ENCODE results near the gene PRKACB. TPM values are rescaled to one million over a fixed set of nuclear protein-coding genes. Genes with fewer than 3 reads are reported as not detected.
A peak's percentile ranks its signal among the peaks of the same experiment; 100 is the strongest.

The PRKACB gene
- total RNA-seq, 1 donor: 22.1 TPM

DNA sequence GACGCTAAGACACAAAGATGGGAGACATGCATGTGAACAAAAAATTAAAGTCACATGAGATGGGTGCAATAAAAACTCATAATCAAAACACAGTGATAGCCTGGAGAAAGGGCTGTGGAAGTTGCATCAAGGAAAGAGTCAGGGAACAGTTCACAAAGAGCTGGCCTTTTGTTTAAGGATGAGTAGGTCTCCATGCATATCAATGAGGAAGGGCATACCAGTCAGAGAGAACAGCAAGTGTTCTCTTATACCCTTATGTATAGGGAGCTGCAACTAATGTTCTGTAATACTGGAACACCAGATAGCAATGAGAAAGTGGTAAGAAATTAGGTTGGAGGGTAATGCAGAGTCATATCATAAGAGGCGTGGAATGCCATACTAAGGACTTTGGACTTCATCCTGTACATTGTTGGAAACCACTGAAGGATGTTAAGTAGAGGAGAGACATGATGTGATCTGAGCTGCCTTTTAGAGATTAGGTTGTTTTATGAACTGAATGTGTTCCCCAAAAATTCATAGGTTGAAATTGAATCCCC lies 110.7 kb downstream of the PRKACB start:
- TF ChIP-seq, protein P1, sequence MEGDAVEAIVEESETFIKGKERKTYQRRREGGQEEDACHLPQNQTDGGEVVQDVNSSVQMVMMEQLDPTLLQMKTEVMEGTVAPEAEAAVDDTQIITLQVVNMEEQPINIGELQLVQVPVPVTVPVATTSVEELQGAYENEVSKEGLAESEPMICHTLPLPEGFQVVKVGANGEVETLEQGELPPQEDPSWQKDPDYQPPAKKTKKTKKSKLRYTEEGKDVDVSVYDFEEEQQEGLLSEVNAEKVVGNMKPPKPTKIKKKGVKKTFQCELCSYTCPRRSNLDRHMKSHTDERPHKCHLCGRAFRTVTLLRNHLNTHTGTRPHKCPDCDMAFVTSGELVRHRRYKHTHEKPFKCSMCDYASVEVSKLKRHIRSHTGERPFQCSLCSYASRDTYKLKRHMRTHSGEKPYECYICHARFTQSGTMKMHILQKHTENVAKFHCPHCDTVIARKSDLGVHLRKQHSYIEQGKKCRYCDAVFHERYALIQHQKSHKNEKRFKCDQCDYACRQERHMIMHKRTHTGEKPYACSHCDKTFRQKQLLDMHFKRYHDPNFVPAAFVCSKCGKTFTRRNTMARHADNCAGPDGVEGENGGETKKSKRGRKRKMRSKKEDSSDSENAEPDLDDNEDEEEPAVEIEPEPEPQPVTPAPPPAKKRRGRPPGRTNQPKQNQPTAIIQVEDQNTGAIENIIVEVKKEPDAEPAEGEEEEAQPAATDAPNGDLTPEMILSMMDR (IDR thresholded peaks at IDR 0.05; ENCODE audit: extremely low read depth, low read depth, low read length): no peak
- peak overlapping the region; percentile 86 for H3K27ac ChIP-seq (ENCODE audit: low read depth, low read length)

GRCh38 chr1:84255582-84255981 lies 111.5 kb downstream of the PRKACB start:
- Histone ChIP-seq H3K4me3 (ENCODE audit: insufficient read depth, low read length) (no peak overlapping the region), H3K79me2 (ENCODE audit: insufficient read depth, low read length) (no peaks in the 10 kb centered on the region), H3K4me1 (ENCODE audit: insufficient read depth, low read length) (peaks cover 26% of the 10 kb centered on the region), H3K4me2 (ENCODE audit: insufficient read depth, low read length) (no peak overlapping the region), H3K36me3 (ENCODE audit: insufficient read depth, low read length) (no peaks in the 10 kb centered on the region), H3K27ac (ENCODE audit: low read depth, low read length) (no peak overlapping the region), H3K27me3 (ENCODE audit: insufficient read depth, low read length) (no peaks in the 10 kb centered on the region), H3K9me3 (ENCODE audit: low read depth, low read length) (no peaks in the 10 kb centered on the region), H4K20me1 (ENCODE audit: insufficient read depth, low read length) (no peaks in the 10 kb centered on the region), H2AFZ (ENCODE audit: low read length) (no peak overlapping the region)
- TF ChIP-seq, protein P1 (IDR thresholded peaks at IDR 0.05; ENCODE audit: extremely low read depth, low read depth, low read length): no peak
- DNase-seq (ENCODE audit: insufficient read length, low spot score, missing footprints): no peak

More for the DNA sequence above, 110.7 kb downstream of the PRKACB start:
- Histone ChIP-seq H3K9me3 (ENCODE audit: low read depth, low read length) (no peaks in the 10 kb centered on the region), H3K4me1 (ENCODE audit: insufficient read depth, low read length) (peaks cover 26% of the 10 kb centered on the region), H3K4me3 (ENCODE audit: insufficient read depth, low read length) (no peak overlapping the region), H3K79me2 (ENCODE audit: insufficient read depth, low read length) (no peaks in the 10 kb centered on the region), H3K4me2 (ENCODE audit: insufficient read depth, low read length) (no peak overlapping the region), H3K36me3 (ENCODE audit: insufficient read depth, low read length) (no peaks in the 10 kb centered on the region), H4K20me1 (ENCODE audit: insufficient read depth, low read length) (no peaks in the 10 kb centered on the region), H2AFZ (ENCODE audit: low read length) (no peak overlapping the region), H3K27me3 (ENCODE audit: insufficient read depth, low read length) (no peaks in the 10 kb centered on the region)
- DNase-seq (ENCODE audit: insufficient read length, low spot score, missing footprints): no peak

- Histone ChIP-seq H3K79me2 (ENCODE audit: insufficient read depth, low read length) (no peaks in the 10 kb centered on the region), H3K36me3 (ENCODE audit: insufficient read depth, low read length) (no peaks in the 10 kb centered on the region), H2AFZ (ENCODE audit: low read length) (no peak overlapping the region), H3K4me1 (ENCODE audit: insufficient read depth, low read length) (peaks cover 23% of the 10 kb centered on the region), H3K27ac (ENCODE audit: low read depth, low read length) (no peak overlapping the region), H3K4me2 (ENCODE audit: insufficient read depth, low read length) (no peak overlapping the region), H3K4me3 (ENCODE audit: insufficient read depth, low read length) (no peak overlapping the region), H4K20me1 (ENCODE audit: insufficient read depth, low read length) (no peaks in the 10 kb centered on the region), H3K27me3 (ENCODE audit: insufficient read depth, low read length) (no peaks in the 10 kb centered on the region), H3K9me3 (ENCODE audit: low read depth, low read length) (no peaks in the 10 kb centered on the region)
- no peak for DNase-seq (ENCODE audit: insufficient read length, low spot score, missing footprints)
- TF ChIP-seq, protein P1 (IDR thresholded peaks at IDR 0.05; ENCODE audit: extremely low read depth, low read depth, low read length): no peak
These were observed 113.5 kb downstream of the PRKACB start for GRCh38 chr1:84257617-84258016.

DNA sequence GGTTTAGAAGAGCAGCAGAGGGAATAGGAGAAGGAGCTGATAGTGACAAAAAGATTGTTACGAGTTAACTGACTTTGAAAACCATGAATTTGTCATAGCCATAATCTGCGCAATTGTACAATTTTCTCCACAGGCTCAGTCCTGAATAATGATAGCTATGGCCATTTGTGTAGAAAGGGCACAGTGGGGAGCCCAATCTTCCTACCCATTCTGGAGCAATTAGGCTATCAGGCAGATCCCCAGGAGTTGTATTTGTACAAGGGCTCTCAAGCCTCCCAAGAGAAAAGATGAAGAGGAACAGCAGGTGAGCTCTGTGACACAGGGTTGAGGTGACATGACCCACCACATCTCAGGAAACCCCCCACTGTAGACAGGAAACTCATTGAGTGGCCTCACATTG lies 115.3 kb downstream of the PRKACB start:
- TF ChIP-seq, protein P1 (IDR thresholded peaks at IDR 0.05; ENCODE audit: extremely low read depth, low read depth, low read length): no peak
- Histone ChIP-seq H3K36me3 (ENCODE audit: insufficient read depth, low read length) (no peaks in the 10 kb centered on the region), H4K20me1 (ENCODE audit: insufficient read depth, low read length) (no peaks in the 10 kb centered on the region), H3K27me3 (ENCODE audit: insufficient read depth, low read length) (no peaks in the 10 kb centered on the region), H3K27ac (ENCODE audit: low read depth, low read length) (no peak overlapping the region), H3K4me3 (ENCODE audit: insufficient read depth, low read length) (no peak overlapping the region), H2AFZ (ENCODE audit: low read length) (no peak overlapping the region), H3K9me3 (ENCODE audit: low read depth, low read length) (no peaks in the 10 kb centered on the region), H3K4me2 (ENCODE audit: insufficient read depth, low read length) (no peak overlapping the region), H3K4me1 (ENCODE audit: insufficient read depth, low read length) (peaks cover 5% of the 10 kb centered on the region), H3K79me2 (ENCODE audit: insufficient read depth, low read length) (no peaks in the 10 kb centered on the region)
- no peak for DNase-seq (ENCODE audit: insufficient read length, low spot score, missing footprints)
